SK-MEL-5 (cell line): ENCODE measurements around the gene SMIM10L1. TPM values are rescaled to one million over a fixed set of nuclear protein-coding genes. Genes with fewer than 3 reads are reported as not detected.

Experiments used
- DNase-seq: peaks from one replicate; pipeline ENCODE4 v3.0.0-alpha.2; 2016; ENCODE audit warnings: low read depth, low spot score
- in situ Hi-C: cut with HindIII; loops from 2 replicates; pipeline ENCODE4 v1.10.0; 2016; ENCODE audit warnings: low sequenced_read_pairs, high pct_unique_total_duplicates, low pct_unique_long_range_greater_than_20kb
- total RNA-seq: library from RNA; depleted of rRNA; stranded (reverse); fragments of >200 nt; shearing (Covaris generic); gene quantifications from 2 replicates; pipeline ENCODE4 v1.2.3, GENCODE V29; 2014; rRNA removed

Gene SMIM10L1
- total RNA-seq, 1 experiment from 2014 or later: 11.3 TPM

- in situ Hi-C loops: no loop called here
- peak; percentile 20 for DNase-seq
These were observed 1.1 kb downstream of the SMIM10L1 start for GRCh38 chr12:11171969-11172675.

- in situ Hi-C loops: no loop called here
- peak; percentile 69 for DNase-seq
These were observed 3.0 kb downstream of the SMIM10L1 start for GRCh38 chr12:11174022-11174421.

GRCh38 chr12:11178250-11178649 lies 7.3 kb downstream of the SMIM10L1 start:
- in situ Hi-C loops: no loop called here

GRCh38 chr12:11182529-11182928 lies 11.5 kb downstream of the SMIM10L1 start:
- no peak for DNase-seq
- in situ Hi-C loops: no loop called here

More at GRCh38 chr12:11178250-11178649, 7.3 kb downstream of the SMIM10L1 start:
- no peak for DNase-seq

GRCh38 chr12:11183011-11183410 lies 12.0 kb downstream of the SMIM10L1 start:
- no peak for DNase-seq
- in situ Hi-C loops: no loop called here

- in situ Hi-C loops: no loop called here
- DNase-seq: no peak
These were observed 15.8 kb downstream of the SMIM10L1 start, which contains the start of gene TAS2R42 for GRCh38 chr12:11186837-11187236. Gene TAS2R42 (minus strand): TSS chr12:11186937. CDS start chr12:11186937, 0 bp downstream.

- DNase-seq: no peak
- in situ Hi-C loops: no loop called here
These were observed 31.8 kb downstream of the SMIM10L1 start for GRCh38 chr12:11202811-11203210.

GRCh38 chr12:11204173-11204572 lies 33.2 kb downstream of the SMIM10L1 start:
- in situ Hi-C loops: no loop called here

GRCh38 chr12:11209113-11209512 lies 38.1 kb downstream of the SMIM10L1 start:
- peak; percentile 66 for DNase-seq
- in situ Hi-C loops: no loop called here

More at GRCh38 chr12:11204173-11204572, 33.2 kb downstream of the SMIM10L1 start:
- DNase-seq: no peak

Other genes starting within 250 kb of the SMIM10L1 start
- gene PRH2, start 242.0 kb upstream of the SMIM10L1 start, total RNA-seq: 0.26 TPM in 1 of 2 replicates, not detected in the other
- gene TAS2R14, start 231.9 kb upstream of the SMIM10L1 start, total RNA-seq: 1.6 and 1.8 TPM in 2 replicates
- 1.3 TPM in 1 of 2 replicates, not detected in the other for gene TAS2R50, start 184.3 kb upstream of the SMIM10L1 start, total RNA-seq
- gene TAS2R20, start 172.9 kb upstream of the SMIM10L1 start, total RNA-seq: 1.1 and 1.3 TPM in 2 replicates
- gene TAS2R19, start 148.6 kb upstream of the SMIM10L1 start, total RNA-seq: 0.32 and 0.55 TPM in 2 replicates
- 0.98 and 1.7 TPM in 2 replicates for gene TAS2R31, start 139.8 kb upstream of the SMIM10L1 start, total RNA-seq
- 0.16 and 0.95 TPM in 2 replicates for gene TAS2R46, start 108.9 kb upstream of the SMIM10L1 start, total RNA-seq
- 0.42 and 0.51 TPM in 2 replicates for gene TAS2R43, start 78.9 kb upstream of the SMIM10L1 start, total RNA-seq
- gene TAS2R30, start 36.5 kb upstream of the SMIM10L1 start, total RNA-seq: 0.74 and 0.75 TPM in 2 replicates
- not detected in 2 replicates for gene TAS2R42, start 15.7 kb downstream of the SMIM10L1 start, total RNA-seq
- gene PRB3, start 98.5 kb downstream of the SMIM10L1 start, total RNA-seq: not detected in 2 replicates
- not detected in 2 replicates for gene PRB4, start 139.2 kb downstream of the SMIM10L1 start, total RNA-seq
- not detected in 2 replicates for gene PRB2, start 224.4 kb downstream of the SMIM10L1 start, total RNA-seq